ENCODE measurements around the gene NLRP1.

NLRP1 gene

DNA sequence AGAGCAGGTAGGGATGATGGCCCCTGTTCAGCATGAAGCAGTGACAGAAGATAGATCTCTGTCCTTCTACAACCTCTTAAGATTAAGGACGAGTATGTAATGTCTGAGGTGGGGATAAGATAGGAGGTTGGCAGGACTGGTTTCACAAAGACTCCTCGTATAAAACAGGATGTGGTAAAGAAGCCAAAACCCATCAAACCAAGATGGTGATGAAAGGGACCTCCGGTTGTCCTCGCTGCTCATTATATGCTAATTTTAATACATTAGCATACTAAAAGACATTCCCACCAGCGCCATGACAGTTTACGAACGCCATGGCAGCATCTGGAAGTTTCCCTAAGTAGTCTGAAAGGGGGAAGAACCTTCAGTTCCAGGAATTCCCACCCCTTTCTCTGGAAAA, 70.7 kb downstream of the NLRP1 start:
- H3K27me3 ChIP-seq (ENCODE audit: control insufficient read depth in 1 of 2, insufficient read depth in 2 of 2, low read length in 2 of 2), result no peaks in the 10 kb centered on the region

DNA sequence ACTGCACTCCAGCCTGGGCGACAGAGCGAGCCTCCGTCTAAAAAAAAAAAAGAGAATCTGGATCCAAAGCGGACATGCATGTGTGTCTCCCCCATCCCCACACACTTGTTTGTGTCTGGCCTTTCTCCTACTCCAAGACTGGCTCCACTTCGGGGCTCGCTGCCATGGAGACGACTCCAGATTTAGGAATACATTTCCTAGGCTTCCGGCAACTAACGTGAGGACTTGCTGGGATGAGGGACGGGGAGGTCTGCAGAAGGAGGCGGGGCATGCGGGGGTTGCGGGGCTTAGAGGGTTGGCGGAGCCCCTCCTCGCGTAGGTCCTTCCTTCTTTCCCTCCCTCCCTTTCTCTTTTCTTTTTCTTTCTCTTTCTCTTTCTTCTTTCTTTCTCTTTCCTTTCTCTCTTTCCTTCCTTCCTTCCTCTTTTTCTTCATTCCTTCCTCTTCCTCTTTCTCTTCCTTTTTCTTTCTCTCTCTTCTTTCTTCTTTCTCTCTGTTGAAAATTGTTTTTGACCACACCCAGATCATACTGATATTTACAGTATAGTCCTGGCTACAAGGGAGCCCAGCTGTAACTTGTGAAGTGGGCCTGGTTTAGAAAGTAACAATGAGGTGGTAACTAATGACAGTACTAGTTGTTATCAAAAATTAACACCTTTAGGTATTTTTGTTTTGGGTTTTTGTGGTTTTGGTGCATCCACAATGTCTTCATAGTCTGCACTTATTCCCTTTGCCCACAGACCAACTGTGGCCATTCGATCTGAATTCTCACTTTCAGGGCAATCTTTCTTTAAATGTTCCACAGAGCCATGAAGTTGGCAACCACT, 72.7 kb downstream of the NLRP1 start:
- H3K4me3 ChIP-seq (ENCODE audit: low read length in 2 of 2), result peak overlapping the region in 1 of 2 donors; percentile 52
- no peaks in the 10 kb centered on the region for H3K9me3 ChIP-seq (ENCODE audit: control insufficient read depth in 2 of 2, low read length in 2 of 2)
- no peaks in the 10 kb centered on the region for H3K36me3 ChIP-seq (ENCODE audit: control insufficient read depth in 2 of 2, insufficient read depth in 2 of 2, low read length in 2 of 2)
- H3K4me1 ChIP-seq (ENCODE audit: control insufficient read depth, insufficient read depth, low read length), result no peaks in the 10 kb centered on the region
- H3K27me3 ChIP-seq (ENCODE audit: control insufficient read depth in 1 of 2, insufficient read depth in 2 of 2, low read length in 2 of 2), result no peaks in the 10 kb centered on the region
- no peak overlapping the region for H3K9ac ChIP-seq (ENCODE audit: low read length in 2 of 2)
- H3K27ac ChIP-seq (ENCODE audit: low read length), result no peak overlapping the region

More for the DNA sequence above, 70.7 kb downstream of the NLRP1 start:
- Histone ChIP-seq H3K27ac (ENCODE audit: low read length) (no peak overlapping the region), H3K36me3 (ENCODE audit: control insufficient read depth in 2 of 2, insufficient read depth in 2 of 2, low read length in 2 of 2) (no peaks in the 10 kb centered on the region), H3K9me3 (ENCODE audit: control insufficient read depth in 2 of 2, low read length in 2 of 2) (no peaks in the 10 kb centered on the region), H3K4me1 (ENCODE audit: control insufficient read depth, insufficient read depth, low read length) (no peaks in the 10 kb centered on the region), H3K9ac (ENCODE audit: low read length in 2 of 2) (no peak overlapping the region), H3K4me3 (ENCODE audit: low read length in 2 of 2) (no peak overlapping the region)

DNA sequence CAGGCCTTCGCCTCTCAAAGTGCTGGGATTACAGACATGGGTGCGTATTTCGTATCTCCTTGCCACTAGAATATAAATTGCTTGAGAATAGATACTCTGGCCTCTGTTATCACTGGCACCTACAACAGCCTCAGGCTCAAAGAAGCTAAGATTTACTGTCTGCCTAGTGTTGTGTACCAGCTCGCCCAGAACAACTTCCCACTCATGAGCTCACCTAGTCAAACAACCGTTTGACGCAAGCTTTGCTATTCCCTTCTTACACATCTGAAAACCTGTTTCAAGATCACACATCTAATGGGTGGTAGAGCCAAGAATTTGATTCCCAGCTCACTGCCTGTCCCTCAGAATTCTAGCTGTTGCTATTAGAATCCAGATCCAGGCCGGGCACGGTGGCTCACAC, 73.5 kb downstream of the NLRP1 start:
- Histone ChIP-seq H3K27me3 (ENCODE audit: control insufficient read depth in 1 of 2, insufficient read depth in 2 of 2, low read length in 2 of 2) (no peaks in the 10 kb centered on the region), H3K9me3 (ENCODE audit: control insufficient read depth in 2 of 2, low read length in 2 of 2) (no peaks in the 10 kb centered on the region), H3K4me1 (ENCODE audit: control insufficient read depth, insufficient read depth, low read length) (no peaks in the 10 kb centered on the region), H3K27ac (ENCODE audit: low read length) (no peak overlapping the region), H3K4me3 (ENCODE audit: low read length in 2 of 2) (no peak overlapping the region), H3K36me3 (ENCODE audit: control insufficient read depth in 2 of 2, insufficient read depth in 2 of 2, low read length in 2 of 2) (no peaks in the 10 kb centered on the region), H3K9ac (ENCODE audit: low read length in 2 of 2) (no peak overlapping the region)

DNA sequence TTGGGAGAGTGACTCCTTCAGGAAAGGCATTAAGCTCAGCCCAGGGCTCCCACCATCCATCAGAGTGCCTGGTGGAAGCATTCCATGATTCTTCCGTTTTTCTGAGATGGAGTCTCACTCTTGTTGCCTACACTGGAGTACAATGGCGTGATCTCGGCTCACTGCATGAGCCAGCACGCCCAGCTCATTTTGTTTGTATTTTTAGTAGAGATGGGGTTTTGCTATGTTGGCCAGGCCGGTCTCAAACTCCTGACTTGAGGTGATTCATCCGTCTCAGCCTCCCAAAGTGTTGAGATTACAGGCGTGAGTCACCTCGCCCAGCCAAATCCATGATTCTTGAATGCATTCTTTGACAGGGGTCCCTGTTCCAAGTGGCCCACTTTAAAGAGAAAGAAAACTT, 74.8 kb downstream of the NLRP1 start:
- Histone ChIP-seq H3K4me3 (ENCODE audit: low read length in 2 of 2) (no peak overlapping the region), H3K36me3 (ENCODE audit: control insufficient read depth in 2 of 2, insufficient read depth in 2 of 2, low read length in 2 of 2) (no peaks in the 10 kb centered on the region), H3K9ac (ENCODE audit: low read length in 2 of 2) (no peak overlapping the region), H3K9me3 (ENCODE audit: control insufficient read depth in 2 of 2, low read length in 2 of 2) (no peaks in the 10 kb centered on the region), H3K4me1 (ENCODE audit: control insufficient read depth, insufficient read depth, low read length) (no peaks in the 10 kb centered on the region), H3K27me3 (ENCODE audit: control insufficient read depth in 1 of 2, insufficient read depth in 2 of 2, low read length in 2 of 2) (no peaks in the 10 kb centered on the region), H3K27ac (ENCODE audit: low read length) (no peak overlapping the region)

DNA sequence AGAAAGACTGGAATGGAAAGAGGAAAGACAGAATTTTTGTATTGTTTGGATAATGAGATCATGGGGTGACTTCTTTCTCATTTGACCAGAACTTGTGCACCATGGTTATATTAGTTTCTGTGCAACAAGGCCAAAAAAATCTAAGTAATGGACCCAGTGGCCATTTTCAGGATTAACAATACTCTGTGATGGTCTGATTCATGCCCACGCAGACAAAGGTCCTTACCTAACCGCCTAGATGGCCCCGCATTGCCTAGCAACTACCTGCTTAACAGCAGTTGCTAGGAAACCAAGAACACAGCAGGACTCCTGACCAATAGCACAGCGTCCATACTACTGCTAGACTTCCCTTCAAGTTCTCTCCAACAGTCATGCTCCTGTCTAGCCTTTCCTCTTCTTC, 75.5 kb downstream of the NLRP1 start:
- no peak overlapping the region for H3K27ac ChIP-seq (ENCODE audit: low read length)
- no peaks in the 10 kb centered on the region for H3K36me3 ChIP-seq (ENCODE audit: control insufficient read depth in 2 of 2, insufficient read depth in 2 of 2, low read length in 2 of 2)
- no peaks in the 10 kb centered on the region for H3K9me3 ChIP-seq (ENCODE audit: control insufficient read depth in 2 of 2, low read length in 2 of 2)
- H3K27me3 ChIP-seq (ENCODE audit: control insufficient read depth in 1 of 2, insufficient read depth in 2 of 2, low read length in 2 of 2), result no peaks in the 10 kb centered on the region
- no peak overlapping the region for H3K4me3 ChIP-seq (ENCODE audit: low read length in 2 of 2)
- H3K4me1 ChIP-seq (ENCODE audit: control insufficient read depth, insufficient read depth, low read length), result no peaks in the 10 kb centered on the region
- no peak overlapping the region for H3K9ac ChIP-seq (ENCODE audit: low read length in 2 of 2)

DNA sequence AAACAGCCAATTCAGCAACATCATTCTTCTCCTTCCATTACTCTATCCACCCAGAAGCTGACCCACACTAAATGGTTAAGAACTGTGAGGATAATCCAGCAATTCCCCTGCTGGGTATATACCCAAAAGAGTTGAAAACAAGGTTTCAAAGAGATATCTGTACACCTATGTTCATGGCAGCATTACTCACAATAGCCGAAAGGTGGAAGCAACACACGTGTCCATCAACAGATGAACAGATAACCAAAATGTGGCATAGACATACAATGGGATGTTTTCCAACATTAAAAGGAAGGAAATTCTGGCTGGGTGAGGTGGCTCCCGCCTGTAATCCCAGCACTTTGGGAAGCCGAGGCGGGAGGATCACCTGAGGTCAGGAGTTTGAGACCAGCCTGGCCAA, 78.0 kb downstream of the NLRP1 start:
- no peaks in the 10 kb centered on the region for H3K27me3 ChIP-seq (ENCODE audit: control insufficient read depth in 1 of 2, insufficient read depth in 2 of 2, low read length in 2 of 2)
- no peaks in the 10 kb centered on the region for H3K4me1 ChIP-seq (ENCODE audit: control insufficient read depth, insufficient read depth, low read length)
- H3K9me3 ChIP-seq (ENCODE audit: control insufficient read depth in 2 of 2, low read length in 2 of 2), result no peaks in the 10 kb centered on the region
- H3K27ac ChIP-seq (ENCODE audit: low read length), result no peak overlapping the region
- H3K9ac ChIP-seq (ENCODE audit: low read length in 2 of 2), result no peak overlapping the region
- H3K4me3 ChIP-seq (ENCODE audit: low read length in 2 of 2), result no peak overlapping the region
- H3K36me3 ChIP-seq (ENCODE audit: control insufficient read depth in 2 of 2, insufficient read depth in 2 of 2, low read length in 2 of 2), result no peaks in the 10 kb centered on the region

DNA sequence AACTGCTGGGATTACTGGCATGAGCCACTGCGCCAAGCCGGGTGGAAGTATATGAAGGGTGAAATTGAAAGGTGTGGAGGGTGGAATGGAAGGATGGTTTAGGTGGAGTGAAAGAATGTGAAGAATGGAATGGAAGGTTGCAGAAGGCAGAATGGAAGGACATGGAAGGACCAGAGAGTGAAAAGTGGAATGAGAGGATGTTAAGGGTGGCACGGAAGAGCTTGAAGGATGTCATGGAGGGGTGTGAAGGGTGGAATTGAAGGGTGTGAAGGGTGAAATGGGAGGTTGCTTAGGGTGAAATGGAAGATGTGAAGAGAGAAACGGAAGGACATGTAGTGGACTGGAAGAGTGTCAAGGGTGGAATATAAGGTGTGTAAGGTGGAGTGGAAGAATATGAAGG, 81.8 kb downstream of the NLRP1 start:
- no peak overlapping the region for H3K4me3 ChIP-seq (ENCODE audit: low read length in 2 of 2)
- H3K27me3 ChIP-seq (ENCODE audit: control insufficient read depth in 1 of 2, insufficient read depth in 2 of 2, low read length in 2 of 2), result peaks cover 2 to 17% of the 10 kb centered on the region in 2 donors
- H3K9ac ChIP-seq (ENCODE audit: low read length in 2 of 2), result no peak overlapping the region
- no peaks in the 10 kb centered on the region for H3K9me3 ChIP-seq (ENCODE audit: control insufficient read depth in 2 of 2, low read length in 2 of 2)
- no peaks in the 10 kb centered on the region for H3K36me3 ChIP-seq (ENCODE audit: control insufficient read depth in 2 of 2, insufficient read depth in 2 of 2, low read length in 2 of 2)
- H3K27ac ChIP-seq (ENCODE audit: low read length), result no peak overlapping the region
- H3K4me1 ChIP-seq (ENCODE audit: control insufficient read depth, insufficient read depth, low read length), result peaks cover 17% of the 10 kb centered on the region

DNA sequence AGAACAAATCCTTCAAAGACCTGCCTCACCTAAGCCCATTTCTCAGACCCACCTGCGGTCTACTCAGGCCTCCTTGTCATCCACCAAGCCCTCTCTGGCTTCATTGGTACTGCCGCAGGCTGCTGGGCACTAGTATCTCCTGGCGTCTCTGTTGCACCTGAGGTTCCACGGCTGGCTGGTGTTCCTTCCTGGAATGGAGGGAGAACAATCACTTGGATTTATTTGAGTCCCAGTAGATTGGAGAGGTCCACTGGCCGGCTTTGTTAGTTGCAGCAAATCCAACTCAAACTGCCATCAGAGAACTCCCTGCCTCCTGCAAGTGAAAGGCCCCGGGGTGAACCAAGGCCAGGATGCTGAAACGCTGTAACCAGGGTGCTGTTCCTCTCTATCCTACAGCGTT, 82.6 kb downstream of the NLRP1 start:
- H3K4me1 ChIP-seq (ENCODE audit: control insufficient read depth, insufficient read depth, low read length), result peaks cover 17% of the 10 kb centered on the region
- H3K4me3 ChIP-seq (ENCODE audit: low read length in 2 of 2), result no peak overlapping the region
- H3K9me3 ChIP-seq (ENCODE audit: control insufficient read depth in 2 of 2, low read length in 2 of 2), result no peaks in the 10 kb centered on the region
- H3K27ac ChIP-seq (ENCODE audit: low read length), result no peak overlapping the region
- H3K36me3 ChIP-seq (ENCODE audit: control insufficient read depth in 2 of 2, insufficient read depth in 2 of 2, low read length in 2 of 2), result no peaks in the 10 kb centered on the region
- H3K27me3 ChIP-seq (ENCODE audit: control insufficient read depth in 1 of 2, insufficient read depth in 2 of 2, low read length in 2 of 2), result peaks cover 2 to 20% of the 10 kb centered on the region in 2 donors
- no peak overlapping the region for H3K9ac ChIP-seq (ENCODE audit: low read length in 2 of 2)

DNA sequence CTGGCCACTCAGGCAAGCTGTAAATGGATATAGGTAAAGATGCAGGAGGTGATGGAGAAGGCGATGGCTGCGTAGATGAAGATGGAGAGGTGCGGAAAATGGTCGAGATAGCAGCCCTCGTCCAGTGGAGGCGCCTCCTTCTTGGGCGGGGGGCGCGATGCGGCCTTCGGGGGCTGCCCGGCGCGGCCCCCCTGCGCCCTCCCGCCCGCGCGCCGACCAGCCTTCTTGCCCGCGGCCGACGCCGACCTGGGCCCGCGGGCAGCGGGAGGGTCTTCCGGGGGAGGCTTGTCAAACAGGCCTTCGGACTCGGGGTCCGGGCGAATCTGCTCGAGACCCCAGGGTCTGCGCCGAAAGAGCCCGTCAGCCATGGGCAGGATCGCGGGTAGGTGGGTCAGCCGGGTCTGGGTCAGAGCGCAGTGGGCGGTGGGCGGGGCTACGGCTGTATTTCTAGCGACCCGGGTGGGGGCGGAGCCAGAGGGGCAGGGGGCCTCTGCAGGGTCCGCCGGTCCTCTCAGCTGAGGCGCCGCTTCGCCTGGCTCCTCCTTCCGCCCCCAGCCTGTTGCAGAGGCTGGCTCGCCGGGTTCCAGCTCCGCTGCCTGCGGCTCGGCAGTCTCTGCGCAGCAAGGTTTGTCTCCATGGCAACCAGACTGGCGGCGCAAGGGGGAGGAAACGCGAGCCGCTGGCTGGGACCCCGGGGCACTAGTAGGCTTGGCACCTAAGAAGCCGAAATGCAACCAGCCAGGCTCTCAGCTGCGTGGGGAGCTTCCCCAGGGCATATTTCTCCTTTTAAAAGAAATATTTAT, 83.5 kb downstream of the NLRP1 start:
- Histone ChIP-seq H3K9me3 (ENCODE audit: control insufficient read depth in 2 of 2, low read length in 2 of 2) (no peaks in the 10 kb centered on the region), H3K27me3 (ENCODE audit: control insufficient read depth in 1 of 2, insufficient read depth in 2 of 2, low read length in 2 of 2) (peaks cover 2 to 23% of the 10 kb centered on the region in 2 donors), H3K9ac (ENCODE audit: low read length in 2 of 2) (peak overlapping the region; percentile 42 to 51), H3K4me1 (ENCODE audit: control insufficient read depth, insufficient read depth, low read length) (peaks cover 17% of the 10 kb centered on the region), H3K4me3 (ENCODE audit: low read length in 2 of 2) (peak overlapping the region; percentile 69 to 76), H3K36me3 (ENCODE audit: control insufficient read depth in 2 of 2, insufficient read depth in 2 of 2, low read length in 2 of 2) (no peaks in the 10 kb centered on the region), H3K27ac (ENCODE audit: low read length) (no peak overlapping the region)

DNA sequence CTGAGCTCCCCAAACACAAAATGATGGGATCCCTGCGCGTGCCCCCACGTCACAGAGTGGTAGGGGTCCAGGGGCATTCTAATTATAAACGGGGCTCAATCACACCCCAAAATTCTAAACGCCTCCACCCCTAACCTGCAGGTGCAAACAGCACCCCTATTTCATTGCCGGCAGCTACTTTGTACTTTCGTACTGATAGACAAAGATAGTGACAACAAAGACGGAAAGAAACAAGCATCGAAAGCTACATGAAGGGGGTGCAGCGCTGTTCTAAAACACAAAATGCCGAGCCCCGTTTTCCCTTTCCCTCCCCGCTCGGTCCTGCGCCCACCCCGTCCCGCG, 84.1 kb downstream of the NLRP1 start:
- no peaks in the 10 kb centered on the region for H3K9me3 ChIP-seq (ENCODE audit: control insufficient read depth in 2 of 2, low read length in 2 of 2)
- no peak overlapping the region for H3K27ac ChIP-seq (ENCODE audit: low read length)
- peaks cover 2 to 23% of the 10 kb centered on the region in 2 donors for H3K27me3 ChIP-seq (ENCODE audit: control insufficient read depth in 1 of 2, insufficient read depth in 2 of 2, low read length in 2 of 2)
- peak overlapping the region; percentile 69 to 76 for H3K4me3 ChIP-seq (ENCODE audit: low read length in 2 of 2)
- peak overlapping the region; percentile 6 to 51 for H3K9ac ChIP-seq (ENCODE audit: low read length in 2 of 2)
- H3K36me3 ChIP-seq (ENCODE audit: control insufficient read depth in 2 of 2, insufficient read depth in 2 of 2, low read length in 2 of 2), result no peaks in the 10 kb centered on the region
- peaks cover 17% of the 10 kb centered on the region for H3K4me1 ChIP-seq (ENCODE audit: control insufficient read depth, insufficient read depth, low read length)
